Ascending aorta (tissue), 2 donors: ENCODE data around the gene CROT. TPM values are rescaled to one million over a fixed set of nuclear protein-coding genes. Genes with fewer than 3 reads are reported as not detected.
A peak's percentile ranks its signal among the peaks of the same experiment; 100 is the strongest.
"Not testable (repeated sequence)": the region's sequence is repeated elsewhere in the genome, so short reads cannot be mapped to it uniquely, and the experiment has no call there.

Experiments
- DNase-seq, 2 donors: peaks; one replicate each; pipeline ENCODE4 v3.0.0-alpha.2; 2019; ENCODE audit warnings: low spot score in 2 of 2
- H3K27ac ChIP-seq, 2 donors: fragments of 200-600 bp; sonication (generic); one replicate each; pipeline ENCODE4 v1.5.1; 2016 to 2017; ENCODE audit warnings: mild to moderate bottlenecking in 1 of 2
- H3K27me3 ChIP-seq: fragments of 200-600 bp; sonication (generic); one replicate; pipeline ENCODE4 v1.5.1; 2017
- H3K36me3 ChIP-seq, 2 donors: fragments of 200-600 bp; sonication (generic); one replicate each; pipeline ENCODE4 v1.5.1; 2016
- H3K4me1 ChIP-seq, 2 donors: fragments of 200-600 bp; sonication (generic); one replicate each; pipeline ENCODE4 v1.5.1; 2016 to 2017; ENCODE audit warnings: mild to moderate bottlenecking in 1 of 2
- H3K4me3 ChIP-seq, 2 donors: fragments of 200-600 bp; sonication (generic); one replicate each; pipeline ENCODE4 v1.5.1; 2016 to 2017; ENCODE audit warnings: mild to moderate bottlenecking in 1 of 2
- H3K9me3 ChIP-seq, 2 donors: fragments of 200-600 bp; sonication (generic); one replicate each; pipeline ENCODE4 v1.5.1; 2016
- intact Hi-C: fragments of 100-400 bp; cut with DNase I; formaldehyde crosslinking; loops from one replicate; pipeline ENCODE4 v1.15.1; 2023
- total RNA-seq: library from RNA; depleted of rRNA; stranded (reverse); fragments of >200 nt; gene quantifications from one replicate; pipeline ENCODE4 v1.1.0, GENCODE V29; 2016
- TF ChIP-seq, protein P1 (sequence below), 3 experiments: fragments of 200-600 bp in 2 of 3; fragments of 450-650 bp in 1 of 3; sonication (generic) in 2 of 3; IDR thresholded peaks; one replicate each; pipeline ENCODE4 v1.5.1; 2016 to 2019; ENCODE audit warnings: antibody characterized with exemption in 3 of 3, mild to moderate bottlenecking in 1 of 3, moderate library complexity in 1 of 3

CROT gene
- total RNA-seq, 1 donor from 2014 or later = 3.0 TPM

DNA sequence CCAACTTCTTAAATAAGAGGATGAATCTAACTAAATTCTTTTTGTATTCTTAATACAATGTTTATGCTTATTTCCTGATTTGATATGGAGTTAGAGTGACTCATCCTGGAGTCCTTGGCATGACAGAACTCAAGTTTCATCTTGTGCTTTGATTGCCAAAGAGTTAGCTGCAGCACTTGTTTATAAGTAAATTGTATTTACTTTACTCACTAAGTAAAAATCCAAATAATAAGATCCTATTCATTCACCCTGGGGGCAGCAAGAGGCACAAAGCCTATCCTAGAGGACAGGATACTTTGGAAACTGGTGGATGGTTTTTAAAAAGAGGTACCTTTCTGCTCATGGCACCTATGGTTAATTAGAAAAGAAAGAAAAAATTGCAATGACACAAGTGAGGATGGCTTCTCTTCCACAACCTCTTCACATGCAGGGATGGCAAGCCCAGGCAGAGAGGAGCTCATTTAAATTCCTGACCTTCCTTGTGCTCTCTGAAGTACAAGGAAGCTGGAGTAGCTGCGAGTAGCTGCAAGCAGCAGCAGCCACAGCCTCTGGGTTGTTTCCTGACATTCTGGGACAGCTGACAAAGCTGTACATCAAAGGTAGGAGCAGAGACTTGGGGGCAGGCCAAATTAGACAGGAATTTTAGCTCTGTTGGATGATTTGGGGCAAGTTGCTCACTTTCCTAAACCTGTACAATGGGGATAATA, 28.5 kb upstream of the CROT start:
- intact Hi-C loops = no loop called here
- Histone ChIP-seq H3K4me3 (no peak overlapping the region), H3K27me3 (no peaks in the 10 kb centered on the region), H3K36me3 (no peaks in the 10 kb centered on the region), H3K9me3 (no peaks in the 10 kb centered on the region), H3K27ac (no peak overlapping the region), H3K4me1 (no peaks in the 10 kb centered on the region)
- TF ChIP-seq, protein P1, sequence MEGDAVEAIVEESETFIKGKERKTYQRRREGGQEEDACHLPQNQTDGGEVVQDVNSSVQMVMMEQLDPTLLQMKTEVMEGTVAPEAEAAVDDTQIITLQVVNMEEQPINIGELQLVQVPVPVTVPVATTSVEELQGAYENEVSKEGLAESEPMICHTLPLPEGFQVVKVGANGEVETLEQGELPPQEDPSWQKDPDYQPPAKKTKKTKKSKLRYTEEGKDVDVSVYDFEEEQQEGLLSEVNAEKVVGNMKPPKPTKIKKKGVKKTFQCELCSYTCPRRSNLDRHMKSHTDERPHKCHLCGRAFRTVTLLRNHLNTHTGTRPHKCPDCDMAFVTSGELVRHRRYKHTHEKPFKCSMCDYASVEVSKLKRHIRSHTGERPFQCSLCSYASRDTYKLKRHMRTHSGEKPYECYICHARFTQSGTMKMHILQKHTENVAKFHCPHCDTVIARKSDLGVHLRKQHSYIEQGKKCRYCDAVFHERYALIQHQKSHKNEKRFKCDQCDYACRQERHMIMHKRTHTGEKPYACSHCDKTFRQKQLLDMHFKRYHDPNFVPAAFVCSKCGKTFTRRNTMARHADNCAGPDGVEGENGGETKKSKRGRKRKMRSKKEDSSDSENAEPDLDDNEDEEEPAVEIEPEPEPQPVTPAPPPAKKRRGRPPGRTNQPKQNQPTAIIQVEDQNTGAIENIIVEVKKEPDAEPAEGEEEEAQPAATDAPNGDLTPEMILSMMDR (IDR thresholded peaks at IDR 0.05) = no peak
- no peak for DNase-seq

DNA sequence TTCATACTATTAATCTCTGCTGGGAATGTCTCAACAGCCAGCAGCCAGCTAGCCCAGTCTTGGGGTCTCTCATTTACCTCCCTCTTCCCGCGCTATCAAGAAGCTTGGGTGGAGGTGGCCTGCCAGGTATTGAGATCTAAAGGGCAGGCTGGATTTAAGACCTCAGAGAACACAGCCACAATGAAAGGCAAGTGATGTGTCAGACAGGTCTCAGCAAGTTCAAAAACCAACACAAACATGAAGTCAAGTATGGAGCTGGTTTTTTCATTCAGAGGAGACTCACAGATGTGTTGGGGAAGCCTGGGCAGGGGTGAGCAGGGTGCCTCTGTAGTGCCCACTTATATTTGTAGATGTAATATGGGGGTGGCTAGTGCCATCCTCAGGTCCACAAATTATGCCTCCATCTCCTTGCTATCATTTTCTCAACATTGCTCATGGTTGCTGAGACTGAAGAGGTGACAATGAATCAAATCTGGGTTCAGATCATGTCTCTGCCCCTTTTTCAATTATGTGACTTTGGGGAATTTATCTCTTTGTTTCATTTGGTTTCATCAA, 27.7 kb upstream of the CROT start:
- no peak for DNase-seq
- TF ChIP-seq, protein P1 (IDR thresholded peaks at IDR 0.05) = no peak
- no peak overlapping the region for H3K4me3 ChIP-seq
- no peaks in the 10 kb centered on the region for H3K9me3 ChIP-seq
- no peak overlapping the region for H3K27ac ChIP-seq
- H3K27me3 ChIP-seq = no peaks in the 10 kb centered on the region
- intact Hi-C loops = no loop called here
- no peaks in the 10 kb centered on the region for H3K36me3 ChIP-seq
- no peaks in the 10 kb centered on the region for H3K4me1 ChIP-seq

DNA sequence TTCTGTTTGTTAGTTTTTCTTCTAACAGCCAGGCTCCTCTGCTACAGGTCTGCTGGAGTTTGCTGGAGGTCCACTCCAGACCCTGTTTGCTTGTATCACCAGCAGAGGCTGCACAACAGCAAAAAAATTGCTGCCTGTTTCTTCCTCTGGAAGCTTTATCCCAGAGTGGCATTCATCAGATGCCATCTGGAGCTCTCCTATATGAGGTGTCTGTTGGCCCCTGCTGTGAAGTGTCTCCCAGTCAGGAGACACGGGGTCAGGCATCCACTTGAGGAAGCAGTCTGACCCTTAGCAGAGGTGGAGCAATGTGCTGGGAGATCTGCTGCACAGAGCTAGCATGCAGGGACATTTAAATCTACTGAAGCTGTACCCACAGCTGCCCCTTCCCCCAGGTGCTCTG, 26.7 kb upstream of the CROT start:
- H3K9me3 ChIP-seq = no peaks in the 10 kb centered on the region
- no peak overlapping the region for H3K4me3 ChIP-seq
- no peak overlapping the region for H3K27ac ChIP-seq
- DNase-seq = no peak
- H3K4me1 ChIP-seq = no peaks in the 10 kb centered on the region
- H3K27me3 ChIP-seq = no peaks in the 10 kb centered on the region
- intact Hi-C loops = no loop called here
- no peaks in the 10 kb centered on the region for H3K36me3 ChIP-seq
- TF ChIP-seq, protein P1 (IDR thresholded peaks at IDR 0.05) = no peak

DNA sequence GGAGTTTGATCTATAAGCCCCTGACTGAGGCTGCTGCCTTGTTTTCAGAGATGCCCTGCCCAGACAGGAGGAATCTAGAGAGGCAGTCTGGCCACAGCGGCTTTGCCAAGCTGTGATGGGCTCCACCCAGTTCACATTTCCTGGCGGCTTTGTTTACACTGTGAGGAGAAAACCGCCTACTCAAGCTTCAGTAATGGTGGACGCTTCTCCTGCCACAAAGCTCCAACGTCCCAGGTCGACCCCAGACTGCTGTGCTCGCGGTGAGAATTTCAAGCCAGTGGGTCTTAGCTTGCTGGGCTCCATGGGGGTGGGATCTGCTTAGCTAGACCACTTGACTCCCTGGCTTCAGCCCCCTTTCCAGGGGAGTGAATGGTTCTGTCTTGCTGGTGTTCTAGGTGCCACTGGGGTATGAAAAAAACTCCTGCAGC, 26.3 kb upstream of the CROT start:
- DNase-seq = not testable (repeated sequence)

DNA sequence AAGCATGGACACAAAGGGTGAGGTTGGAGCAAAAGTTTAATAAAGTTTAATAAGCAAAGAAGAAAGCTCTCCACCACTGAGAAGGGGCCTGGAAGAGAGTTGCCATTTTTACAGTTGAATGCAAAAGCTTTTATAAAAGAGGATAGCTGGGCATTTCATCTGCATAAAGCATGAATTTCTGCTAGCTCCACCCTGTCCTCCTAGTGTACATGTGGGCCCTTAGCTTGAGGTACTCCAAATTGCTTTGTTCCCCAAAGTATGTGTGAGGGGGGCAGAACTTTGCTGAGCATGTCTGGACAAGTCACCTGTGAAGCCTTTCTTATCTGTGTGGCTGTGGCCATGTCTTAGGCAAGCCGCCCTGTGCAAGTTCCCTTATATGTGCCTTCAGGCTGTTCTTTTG, 22.6 kb upstream of the CROT start:
- H3K27me3 ChIP-seq = no peaks in the 10 kb centered on the region
- DNase-seq = no peak
- H3K4me1 ChIP-seq = no peaks in the 10 kb centered on the region
- peaks cover 11% of the 10 kb centered on the region in 2 donors for H3K9me3 ChIP-seq
- no peak overlapping the region for H3K4me3 ChIP-seq
- no peak overlapping the region for H3K27ac ChIP-seq
- intact Hi-C loops = loop anchor here (10.0 kb wide), 1 partner anchor 562 kb away; no protein-coding TSS in a partner anchor
- TF ChIP-seq, protein P1 (IDR thresholded peaks at IDR 0.05) = no peak
- H3K36me3 ChIP-seq = peaks cover 0 to 5% of the 10 kb centered on the region in 2 donors

More for the DNA sequence above, 26.3 kb upstream of the CROT start:
- H3K9me3 ChIP-seq, H3K4me1 ChIP-seq, H3K27me3 ChIP-seq, intact Hi-C loops, H3K27ac ChIP-seq, H3K36me3 ChIP-seq: not testable (repeated sequence)
- peak overlapping the region in 1 of 2 donors; percentile 10 for H3K4me3 ChIP-seq

DNA sequence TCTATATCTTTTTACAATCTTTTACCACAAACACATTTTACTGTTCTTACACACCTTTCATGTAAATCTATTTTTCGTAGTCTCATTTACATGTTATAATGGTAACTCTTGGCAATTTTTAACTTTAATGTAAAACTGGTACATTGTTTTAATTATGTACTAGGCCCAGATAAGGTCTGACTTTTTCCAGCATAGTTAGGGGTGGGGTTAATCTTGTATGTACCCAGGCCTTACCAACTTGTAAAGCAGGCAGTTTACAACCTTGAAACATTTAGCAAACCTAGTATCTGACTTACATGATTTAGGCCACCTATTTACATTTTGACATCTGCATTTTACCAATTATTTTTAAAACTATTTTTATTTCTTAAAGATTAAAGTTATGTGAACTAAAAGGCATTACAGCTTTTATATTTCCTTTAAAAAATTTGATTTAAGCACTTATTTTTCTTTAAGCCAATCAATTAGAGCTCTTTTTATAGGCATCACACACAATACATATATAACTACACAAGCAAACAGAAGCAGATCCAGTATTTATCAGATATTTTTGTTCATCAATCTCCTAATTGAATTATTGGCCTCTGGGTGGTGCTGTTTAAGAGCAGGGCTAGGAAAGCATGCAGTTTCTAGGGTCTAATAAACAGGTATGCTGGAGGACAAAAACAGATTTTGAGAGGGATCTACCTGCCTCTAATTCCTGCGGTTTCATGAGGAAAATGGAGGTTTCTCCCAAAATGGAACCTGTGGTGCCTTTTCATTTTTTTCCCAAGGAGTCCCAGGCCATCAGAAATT, 19.7 kb upstream of the CROT start:
- intact Hi-C loops = loop anchor here (10.0 kb wide), 1 partner anchor 559 kb away; no protein-coding TSS in a partner anchor
- no peaks in the 10 kb centered on the region for H3K27me3 ChIP-seq
- H3K27ac ChIP-seq = no peak overlapping the region
- H3K4me1 ChIP-seq = no peaks in the 10 kb centered on the region
- no peak overlapping the region for H3K4me3 ChIP-seq
- no peak for DNase-seq
- H3K9me3 ChIP-seq = peaks cover 25 to 32% of the 10 kb centered on the region in 2 donors
- TF ChIP-seq, protein P1 (IDR thresholded peaks at IDR 0.05) = no peak
- H3K36me3 ChIP-seq = peaks cover 8 to 25% of the 10 kb centered on the region in 2 donors
